Upper lobe of left lung (tissue), 6 donors: ENCODE measurements around the gene KIF2A. TPM values are rescaled to one million over a fixed set of nuclear protein-coding genes. Genes with fewer than 3 reads are reported as not detected.
A peak's percentile ranks its signal among the peaks of the same experiment; 100 is the strongest.

ENCODE experiments used
- ATAC-seq, 2 donors: fragments of 200-7000 bp; cut with Tn5 transposase; one replicate each; pipeline ENCODE4 v1.9.1; 2022; ENCODE audit warnings: mild to moderate bottlenecking in 2 of 2, moderate library complexity in 2 of 2; ENCODE audit not compliant: low FRiP score in 2 of 2
- DNase-seq, 2 donors: peaks; one replicate each; pipeline ENCODE4 v3.0.0-alpha.2; 2019 to 2020
- H3K27ac ChIP-seq, 4 donors: fragments of 200-600 bp; sonication (generic); one replicate each; pipeline ENCODE4 v1.5.1; 2016 to 2019
- H3K27me3 ChIP-seq, 4 donors: fragments of 200-600 bp; sonication (generic); one replicate each; pipeline ENCODE4 v1.5.1; 2017 to 2019
- H3K36me3 ChIP-seq, 4 donors: fragments of 200-600 bp; sonication (generic); one replicate each; pipeline ENCODE4 v1.5.1; 2016 to 2019
- H3K4me1 ChIP-seq, 4 donors: fragments of 200-600 bp; sonication (generic); one replicate each; pipeline ENCODE4 v1.5.1; 2018 to 2019
- H3K4me3 ChIP-seq, 4 donors: fragments of 200-600 bp; sonication (generic); one replicate each; pipeline ENCODE4 v1.5.1; 2017 to 2019; ENCODE audit warnings: mild to moderate bottlenecking in 2 of 4, moderate library complexity in 1 of 4
- H3K9me3 ChIP-seq, 4 donors: fragments of 200-600 bp; sonication (generic); one replicate each; pipeline ENCODE4 v1.5.1; 2018 to 2019
- CTCF ChIP-seq, 6 experiments: fragments of 450-650 bp in 4 of 6; fragments of 200-600 bp in 2 of 6; sonication (generic) in 2 of 6; IDR thresholded peaks; one replicate each; pipeline ENCODE4 v1.5.1; 2016 to 2019; ENCODE audit warnings: antibody characterized with exemption in 6 of 6
- EP300 ChIP-seq, 4 donors: sonication (generic); formaldehyde crosslinking; IDR thresholded peaks; one replicate each; pipeline ENCODE4 v1.5.1; 2017; ENCODE audit warnings: antibody characterized with exemption in 4 of 4, control low read depth in 2 of 4
- POLR2A ChIP-seq, 4 donors: fragments of 450-650 bp; IDR thresholded peaks; one replicate each; pipeline ENCODE4 v1.5.1; 2016 to 2017; ENCODE audit warnings: antibody characterized with exemption in 4 of 4, mild to moderate bottlenecking in 2 of 4
- POLR2AphosphoS5 ChIP-seq, 2 donors: sonication (generic); formaldehyde crosslinking; IDR thresholded peaks; one replicate each; pipeline ENCODE4 v1.5.1; 2017; ENCODE audit warnings: antibody characterized with exemption in 2 of 2
- WGBS, 2 donors: methylation state at CpG; one replicate each; pipeline ENCODE4 v1.1.5; 2017 to 2018; 5-methylcytosine and 5-hydroxymethylcytosine counted together
- total RNA-seq, 6 donors: library from RNA; depleted of rRNA in 4 of 6; stranded (reverse); fragments of >200 nt in 4 of 6; gene quantifications; one replicate each; pipeline versions ENCODE4 v1.1.0 to v1.2.1, GENCODE V29; 2016 to 2021
- donor health status: DM: no; HTN: no; CAD: no; lungs with moderate emphysema.
- donor health status: DM: no; HTN: yes; CAD: no; lungs with severe emphysema.

Gene KIF2A
- total RNA-seq, 6 donors from 2014 or later: 16.8 to 61.2 (median 23.7) TPM

GRCh38 chr5:62312036-62312435 is 6.0 kb downstream of the KIF2A start:
- no peaks in the 10 kb centered on the region for H3K36me3 ChIP-seq
- DNase-seq: no peak
- no peak overlapping the region for H3K4me3 ChIP-seq
- WGBS, 2 donors: 88 to 91% methylated on average over 1 of the region's 1 CpG
- no peak for ATAC-seq
- no peaks in the 10 kb centered on the region for H3K27me3 ChIP-seq
- peaks cover 6 to 15% (median 9%) of the 10 kb centered on the region in 4 donors for H3K4me1 ChIP-seq
- no peaks in the 10 kb centered on the region for H3K9me3 ChIP-seq
- TF ChIP-seq POLR2A (IDR thresholded peaks at IDR 0.05) (no peak), POLR2AphosphoS5 (IDR thresholded peaks at IDR 0.05) (no peak), CTCF (IDR thresholded peaks at IDR 0.05) (no peak), EP300 (IDR thresholded peaks at IDR 0.05) (no peak)
- H3K27ac ChIP-seq: no peak overlapping the region

GRCh38 chr5:62312674-62313073 is 6.7 kb downstream of the KIF2A start:
- H3K4me1 ChIP-seq: peaks cover 2 to 8% (median 3%) of the 10 kb centered on the region in 4 donors
- WGBS, 2 donors: 83 to 88% methylated on average over 1 of the region's 1 CpG
- peak in 1 of 2 donors; percentile 8 for ATAC-seq

GRCh38 chr5:62314213-62314830 is 8.3 kb downstream of the KIF2A start:
- no peak overlapping the region for H3K4me3 ChIP-seq
- no peak for TF ChIP-seq POLR2AphosphoS5 (IDR thresholded peaks at IDR 0.05)
- TF ChIP-seq CTCF (IDR thresholded peaks at IDR 0.05): no peak
- no peak for TF ChIP-seq POLR2A (IDR thresholded peaks at IDR 0.05)
- no peak for TF ChIP-seq EP300 (IDR thresholded peaks at IDR 0.05)
- H3K36me3 ChIP-seq: no peaks in the 10 kb centered on the region
- 90 to 95% methylated on average over 2 of the region's 2 CpGs for WGBS, 2 donors
- H3K27ac ChIP-seq: no peak overlapping the region
- ATAC-seq (no peak), DNase-seq (no peak)
- peaks cover 0 to 6% (median 2%) of the 10 kb centered on the region in 4 donors for H3K4me1 ChIP-seq
- no peaks in the 10 kb centered on the region for H3K9me3 ChIP-seq
- H3K27me3 ChIP-seq: no peaks in the 10 kb centered on the region

More at GRCh38 chr5:62312674-62313073, 6.7 kb downstream of the KIF2A start:
- no peak for TF ChIP-seq CTCF (IDR thresholded peaks at IDR 0.05)
- TF ChIP-seq POLR2AphosphoS5 (IDR thresholded peaks at IDR 0.05): no peak
- TF ChIP-seq POLR2A (IDR thresholded peaks at IDR 0.05): no peak
- no peak for TF ChIP-seq EP300 (IDR thresholded peaks at IDR 0.05)
- Histone ChIP-seq H3K27me3 (no peaks in the 10 kb centered on the region), H3K4me3 (no peak overlapping the region), H3K36me3 (no peaks in the 10 kb centered on the region), H3K27ac (no peak overlapping the region), H3K9me3 (no peaks in the 10 kb centered on the region)
- DNase-seq: no peak

- Histone ChIP-seq H3K36me3 (no peaks in the 10 kb centered on the region), H3K4me1 (peaks cover 0 to 6% (median 2%) of the 10 kb centered on the region in 4 donors), H3K9me3 (no peaks in the 10 kb centered on the region), H3K27me3 (no peaks in the 10 kb centered on the region), H3K27ac (no peak overlapping the region), H3K4me3 (no peak overlapping the region)
- DNase-seq (no peak), ATAC-seq (no peak)
- TF ChIP-seq CTCF (IDR thresholded peaks at IDR 0.05) (no peak), POLR2A (IDR thresholded peaks at IDR 0.05) (no peak), EP300 (IDR thresholded peaks at IDR 0.05) (no peak), POLR2AphosphoS5 (IDR thresholded peaks at IDR 0.05) (no peak)
- WGBS, 2 donors: 72 to 75% methylated on average over 2 of the region's 2 CpGs
Measured at GRCh38 chr5:62315376-62316175, 9.6 kb downstream of the KIF2A start.
